ENCODE data around the gene CALD1.

DNA sequence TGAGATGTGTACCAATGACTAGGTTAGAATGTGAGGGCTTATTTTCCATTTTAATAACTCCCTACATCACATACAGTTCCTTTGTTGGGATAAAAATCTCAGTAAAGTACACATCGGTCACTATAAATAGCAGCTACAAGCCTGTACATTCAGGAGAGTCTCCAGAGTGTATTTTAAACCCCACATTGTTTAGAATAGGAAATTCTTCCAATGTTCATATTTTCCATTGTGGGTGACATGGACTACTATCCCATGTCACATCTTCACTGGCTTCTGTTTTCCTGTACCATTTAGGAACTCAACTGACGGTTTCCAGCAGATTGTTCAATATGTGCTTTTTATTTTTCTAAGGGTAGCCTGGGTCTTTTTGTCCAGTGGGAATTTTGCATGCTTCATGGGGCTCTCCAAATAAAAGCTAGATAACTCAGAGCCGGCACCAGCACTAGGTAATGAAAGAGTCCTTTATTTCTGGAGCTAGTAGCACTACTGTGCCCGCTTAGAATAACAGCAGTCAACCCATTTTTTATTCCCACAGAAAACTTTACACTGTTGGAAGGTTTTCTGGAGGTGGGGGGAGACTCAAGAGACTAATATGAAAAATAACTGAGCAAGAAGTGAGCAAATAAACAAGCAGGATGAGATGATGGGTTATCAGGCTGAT lies 100.5 kb downstream of the CALD1 start:
- TF ChIP-seq, protein P1, sequence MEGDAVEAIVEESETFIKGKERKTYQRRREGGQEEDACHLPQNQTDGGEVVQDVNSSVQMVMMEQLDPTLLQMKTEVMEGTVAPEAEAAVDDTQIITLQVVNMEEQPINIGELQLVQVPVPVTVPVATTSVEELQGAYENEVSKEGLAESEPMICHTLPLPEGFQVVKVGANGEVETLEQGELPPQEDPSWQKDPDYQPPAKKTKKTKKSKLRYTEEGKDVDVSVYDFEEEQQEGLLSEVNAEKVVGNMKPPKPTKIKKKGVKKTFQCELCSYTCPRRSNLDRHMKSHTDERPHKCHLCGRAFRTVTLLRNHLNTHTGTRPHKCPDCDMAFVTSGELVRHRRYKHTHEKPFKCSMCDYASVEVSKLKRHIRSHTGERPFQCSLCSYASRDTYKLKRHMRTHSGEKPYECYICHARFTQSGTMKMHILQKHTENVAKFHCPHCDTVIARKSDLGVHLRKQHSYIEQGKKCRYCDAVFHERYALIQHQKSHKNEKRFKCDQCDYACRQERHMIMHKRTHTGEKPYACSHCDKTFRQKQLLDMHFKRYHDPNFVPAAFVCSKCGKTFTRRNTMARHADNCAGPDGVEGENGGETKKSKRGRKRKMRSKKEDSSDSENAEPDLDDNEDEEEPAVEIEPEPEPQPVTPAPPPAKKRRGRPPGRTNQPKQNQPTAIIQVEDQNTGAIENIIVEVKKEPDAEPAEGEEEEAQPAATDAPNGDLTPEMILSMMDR (IDR thresholded peaks at IDR 0.05) = no peak
- no peak for TF ChIP-seq CEBPB (IDR thresholded peaks at IDR 0.05)

Measured in A549 (cell line).